ENCODE measurements around the gene DOP1B. TPM values are rescaled to one million over a fixed set of nuclear protein-coding genes. Genes with fewer than 3 reads are reported as not detected.

The DOP1B gene
- total and polyA plus RNA-seq, 10 of the 15 experiments (the other 5 are each of a cell fraction or from before 2014, with no cell fraction given), result 1.2 to 12.2 (median 4.3) TPM

DNA sequence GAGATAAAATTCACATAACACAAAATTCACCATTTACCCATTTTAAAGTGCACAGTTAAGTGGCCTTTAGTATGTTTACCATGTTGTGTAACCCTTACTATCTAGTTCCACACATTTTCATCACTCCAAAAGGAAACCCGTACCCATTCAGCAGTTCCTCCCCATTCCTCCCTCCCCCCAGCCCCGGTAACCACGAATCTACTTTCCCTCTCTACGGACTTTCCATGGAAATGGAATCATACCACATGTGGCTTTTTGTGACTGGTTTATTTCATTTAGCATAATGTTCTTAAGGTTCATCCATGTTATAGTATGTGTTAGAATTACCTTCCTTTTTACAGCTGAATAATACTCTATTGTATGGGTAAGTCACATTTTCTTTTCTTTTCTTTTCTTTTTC lies 10.9 kb downstream of the DOP1B start:
- ATAC-seq, result no peak
- Histone ChIP-seq H3K4me2 (ENCODE audit: control insufficient read depth, insufficient read depth) (no peak overlapping the region), H3K4me3 (no peak overlapping the region), H3K9ac (ENCODE audit: control insufficient read depth, insufficient read depth, low read length) (no peak overlapping the region), H3K36me3 (ENCODE audit: control insufficient read depth in 2 of 2, insufficient read depth in 2 of 2, low read length in 1 of 2) (no peaks in the 10 kb centered on the region; a peak in 2 of 4 replicates), H3K27ac (ENCODE audit: control insufficient read depth, insufficient read depth) (no peak overlapping the region), H2AFZ (ENCODE audit: control insufficient read depth, low read depth, low read length) (no peak overlapping the region), H3K79me2 (ENCODE audit: control insufficient read depth, insufficient read depth, low read length) (no peaks in the 10 kb centered on the region), H3K27me3 (replicated peaks in 1 of 2; ENCODE audit: control insufficient read depth in 2 of 2, insufficient read depth in 2 of 2, low read length in 1 of 2) (no peaks in the 10 kb centered on the region), H3K4me1 (ENCODE audit: control insufficient read depth, insufficient read depth, low read length) (no peaks in the 10 kb centered on the region), H4K20me1 (ENCODE audit: control insufficient read depth, insufficient read depth) (no peaks in the 10 kb centered on the region), H3K9me3 (replicated peaks; ENCODE audit: control insufficient read depth, insufficient read depth, low read length) (no peaks in the 10 kb centered on the region)
- intact Hi-C loops (cut with micrococcal nuclease; ENCODE audit: unreplicated experiment) (no loop called here), in situ Hi-C loops (cut with MboI) (no loop called here)
- no peak for DNase-seq (ENCODE audit: low read depth, low spot score)
- ChIA-PET CTCF (interaction anchor here (1.1 kb wide), 1 partner anchor 152 kb away, joined by 3 read pairs; the partner anchor contains the start of gene MORC3), POLR2A (no interaction called here), RAD21 (ENCODE audit: unreplicated experiment) (no interaction called here), SMC1A (ENCODE audit: uncharacterized antibody, unreplicated experiment) (no interaction called here)
- no TSS peak for BruUV-seq (replicated peaks)
- 90% methylated on average over 4 of the region's 4 CpGs for WGBS (ENCODE audit: insufficient coverage, insufficient replicate concordance, low lambda C conversion rate, missing lambda C conversion rate)
- FAIRE-seq, result no peak
- no peak for TF ChIP-seq IRF4 (IDR thresholded peaks at IDR 0.05; ENCODE audit: low read depth, low read length)
- TF ChIP-seq RAD51 (IDR thresholded peaks at IDR 0.05), result no peak
- TF ChIP-seq MLLT1 (IDR thresholded peaks at IDR 0.05), result no peak
- TF ChIP-seq BHLHE40 (IDR thresholded peaks at IDR 0.05; ENCODE audit: borderline replicate concordance in 1 of 2, low read depth in 2 of 2, low read length in 1 of 2), result no peak
- TF ChIP-seq SIX5 (IDR thresholded peaks at IDR 0.05; ENCODE audit: low read depth, low read length, severe bottlenecking), result no peak
- no peak for TF ChIP-seq SMARCA5 (IDR thresholded peaks at IDR 0.05)
- TF ChIP-seq, protein P1, sequence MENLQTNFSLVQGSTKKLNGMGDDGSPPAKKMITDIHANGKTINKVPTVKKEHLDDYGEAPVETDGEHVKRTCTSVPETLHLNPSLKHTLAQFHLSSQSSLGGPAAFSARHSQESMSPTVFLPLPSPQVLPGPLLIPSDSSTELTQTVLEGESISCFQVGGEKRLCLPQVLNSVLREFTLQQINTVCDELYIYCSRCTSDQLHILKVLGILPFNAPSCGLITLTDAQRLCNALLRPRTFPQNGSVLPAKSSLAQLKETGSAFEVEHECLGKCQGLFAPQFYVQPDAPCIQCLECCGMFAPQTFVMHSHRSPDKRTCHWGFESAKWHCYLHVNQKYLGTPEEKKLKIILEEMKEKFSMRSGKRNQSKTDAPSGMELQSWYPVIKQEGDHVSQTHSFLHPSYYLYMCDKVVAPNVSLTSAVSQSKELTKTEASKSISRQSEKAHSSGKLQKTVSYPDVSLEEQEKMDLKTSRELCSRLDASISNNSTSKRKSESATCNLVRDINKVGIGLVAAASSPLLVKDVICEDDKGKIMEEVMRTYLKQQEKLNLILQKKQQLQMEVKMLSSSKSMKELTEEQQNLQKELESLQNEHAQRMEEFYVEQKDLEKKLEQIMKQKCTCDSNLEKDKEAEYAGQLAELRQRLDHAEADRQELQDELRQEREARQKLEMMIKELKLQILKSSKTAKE (IDR thresholded peaks at IDR 0.05; ENCODE audit: low read depth, poor library complexity, severe bottlenecking), result no peak
- TF ChIP-seq MAX (IDR thresholded peaks at IDR 0.05; ENCODE audit: low read depth, low read length), result no peak
- TF ChIP-seq CBX5 (IDR thresholded peaks at IDR 0.05; ENCODE audit: low read depth), result no peak
- TF ChIP-seq, protein P2, sequence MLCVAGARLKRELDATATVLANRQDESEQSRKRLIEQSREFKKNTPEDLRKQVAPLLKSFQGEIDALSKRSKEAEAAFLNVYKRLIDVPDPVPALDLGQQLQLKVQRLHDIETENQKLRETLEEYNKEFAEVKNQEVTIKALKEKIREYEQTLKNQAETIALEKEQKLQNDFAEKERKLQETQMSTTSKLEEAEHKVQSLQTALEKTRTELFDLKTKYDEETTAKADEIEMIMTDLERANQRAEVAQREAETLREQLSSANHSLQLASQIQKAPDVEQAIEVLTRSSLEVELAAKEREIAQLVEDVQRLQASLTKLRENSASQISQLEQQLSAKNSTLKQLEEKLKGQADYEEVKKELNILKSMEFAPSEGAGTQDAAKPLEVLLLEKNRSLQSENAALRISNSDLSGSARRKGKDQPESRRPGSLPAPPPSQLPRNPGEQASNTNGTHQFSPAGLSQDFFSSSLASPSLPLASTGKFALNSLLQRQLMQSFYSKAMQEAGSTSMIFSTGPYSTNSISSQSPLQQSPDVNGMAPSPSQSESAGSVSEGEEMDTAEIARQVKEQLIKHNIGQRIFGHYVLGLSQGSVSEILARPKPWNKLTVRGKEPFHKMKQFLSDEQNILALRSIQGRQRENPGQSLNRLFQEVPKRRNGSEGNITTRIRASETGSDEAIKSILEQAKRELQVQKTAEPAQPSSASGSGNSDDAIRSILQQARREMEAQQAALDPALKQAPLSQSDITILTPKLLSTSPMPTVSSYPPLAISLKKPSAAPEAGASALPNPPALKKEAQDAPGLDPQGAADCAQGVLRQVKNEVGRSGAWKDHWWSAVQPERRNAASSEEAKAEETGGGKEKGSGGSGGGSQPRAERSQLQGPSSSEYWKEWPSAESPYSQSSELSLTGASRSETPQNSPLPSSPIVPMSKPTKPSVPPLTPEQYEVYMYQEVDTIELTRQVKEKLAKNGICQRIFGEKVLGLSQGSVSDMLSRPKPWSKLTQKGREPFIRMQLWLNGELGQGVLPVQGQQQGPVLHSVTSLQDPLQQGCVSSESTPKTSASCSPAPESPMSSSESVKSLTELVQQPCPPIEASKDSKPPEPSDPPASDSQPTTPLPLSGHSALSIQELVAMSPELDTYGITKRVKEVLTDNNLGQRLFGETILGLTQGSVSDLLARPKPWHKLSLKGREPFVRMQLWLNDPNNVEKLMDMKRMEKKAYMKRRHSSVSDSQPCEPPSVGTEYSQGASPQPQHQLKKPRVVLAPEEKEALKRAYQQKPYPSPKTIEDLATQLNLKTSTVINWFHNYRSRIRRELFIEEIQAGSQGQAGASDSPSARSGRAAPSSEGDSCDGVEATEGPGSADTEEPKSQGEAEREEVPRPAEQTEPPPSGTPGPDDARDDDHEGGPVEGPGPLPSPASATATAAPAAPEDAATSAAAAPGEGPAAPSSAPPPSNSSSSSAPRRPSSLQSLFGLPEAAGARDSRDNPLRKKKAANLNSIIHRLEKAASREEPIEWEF (IDR thresholded peaks at IDR 0.05; ENCODE audit: insufficient replicate concordance, low read depth, low read length), result no peak
- TF ChIP-seq HSF1 (IDR thresholded peaks at IDR 0.05; ENCODE audit: low read depth, low read length), result no peak
